Inferior parietal cortex (tissue), 1 donor: ENCODE results near the gene SMARCE1.

ENCODE experiments used
- DNase-seq: peaks from one replicate; pipeline ENCODE4 v3.0.0-alpha.2; 2016; ENCODE audit errors: extremely low spot score

SMARCE1 gene

GRCh38 chr17:40647624-40648383 lies at the start of gene SMARCE1:
TSS of gene SMARCE1 (minus strand) at chr17:40647818. CDS start at chr17:40645802, 2,016 bp downstream.
- DNase-seq = peak; percentile 69

DNA sequence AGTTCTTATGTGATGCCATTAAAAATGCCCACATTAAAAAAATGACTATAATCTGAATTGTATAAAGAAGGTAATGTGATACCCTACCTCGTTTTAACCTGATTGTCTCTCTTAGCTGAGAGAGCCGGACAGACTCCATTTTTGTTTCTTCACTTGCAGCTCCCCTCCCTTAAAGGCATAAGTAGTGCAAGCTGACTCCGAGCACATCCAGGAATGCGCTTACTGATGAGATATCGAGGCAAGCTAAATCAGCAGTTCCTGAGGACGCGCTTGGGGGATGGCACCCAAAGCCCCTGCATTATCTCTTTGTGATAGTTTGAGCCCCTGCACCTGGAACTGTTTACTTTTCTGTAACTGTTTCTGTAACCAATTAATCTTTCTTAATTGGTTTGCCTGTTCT lies 49.7 kb upstream of the SMARCE1 start:
- no peak for DNase-seq

DNA sequence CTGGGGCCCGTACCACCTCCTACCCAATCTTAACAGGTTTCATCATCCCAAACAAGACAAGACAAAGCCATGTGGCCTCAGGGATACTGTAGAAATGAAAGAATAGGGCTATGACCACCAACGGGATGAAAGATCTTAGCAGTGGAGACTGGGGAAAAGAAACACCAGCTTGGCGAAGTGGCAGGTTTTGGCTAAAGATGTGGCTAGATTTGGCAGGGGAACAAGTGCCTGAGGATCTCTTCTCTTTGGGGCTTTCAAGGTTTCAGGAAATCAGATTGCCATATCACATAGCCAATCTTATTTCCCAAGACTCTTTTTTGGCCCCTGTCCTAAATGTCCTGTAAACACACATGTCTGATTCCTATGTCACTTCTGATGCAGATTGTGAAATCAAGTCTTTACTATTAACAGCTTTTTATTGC lies 49.0 kb upstream of the SMARCE1 start:
- no peak for DNase-seq

DNA sequence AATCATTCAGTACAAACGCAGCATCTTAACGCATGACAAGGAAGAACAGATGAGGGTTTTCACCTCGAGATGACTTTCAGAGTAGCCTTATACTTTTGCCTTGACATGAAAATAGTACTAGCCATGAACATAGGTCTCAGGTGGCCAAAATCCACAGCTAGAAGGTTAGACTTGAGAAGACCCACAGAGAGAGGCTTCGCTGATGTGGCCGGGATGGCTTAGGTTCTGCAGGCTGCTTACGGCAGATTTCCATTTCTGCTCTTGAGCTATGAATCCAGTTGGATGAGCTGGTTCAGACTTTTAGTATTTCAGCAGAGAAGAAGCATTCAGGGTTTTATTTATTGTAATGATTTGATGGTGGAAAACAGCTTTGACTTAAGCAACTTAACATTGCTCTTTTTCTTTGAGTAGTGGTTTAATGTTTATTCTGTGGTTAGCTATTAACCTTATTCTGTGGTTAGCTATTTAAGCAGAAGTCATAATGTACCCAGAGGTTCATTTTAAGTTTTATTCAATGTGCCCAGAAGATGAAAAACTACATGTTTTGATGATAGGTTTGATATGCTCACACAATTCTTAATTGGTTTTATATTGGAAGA lies 48.4 kb upstream of the SMARCE1 start:
- no peak for DNase-seq

- DNase-seq = no peak
These were observed 47.0 kb upstream of the SMARCE1 start for GRCh38 chr17:40694584-40694983.

DNA sequence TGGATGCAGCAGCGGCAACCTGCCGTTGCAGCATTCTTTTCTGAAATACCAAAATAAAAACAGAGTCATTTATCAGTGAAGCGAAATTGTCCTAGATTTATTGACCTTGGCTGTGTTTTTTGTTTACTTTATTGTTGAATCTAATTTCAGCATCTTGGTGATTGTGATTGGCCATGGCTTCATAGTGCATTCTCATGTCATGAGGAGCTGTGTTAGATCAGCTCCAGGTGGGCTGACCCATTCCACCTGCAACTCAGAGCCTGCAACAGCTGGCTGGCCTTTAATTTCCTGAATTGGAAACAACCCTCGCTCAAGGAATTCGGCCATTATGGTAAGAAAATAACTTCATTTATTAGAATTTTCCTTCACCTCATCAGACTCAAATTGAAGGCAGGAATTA lies 39.5 kb upstream of the SMARCE1 start:
- DNase-seq = no peak

- DNase-seq = no peak
These were observed 38.6 kb upstream of the SMARCE1 start for GRCh38 chr17:40686192-40686591.

DNA sequence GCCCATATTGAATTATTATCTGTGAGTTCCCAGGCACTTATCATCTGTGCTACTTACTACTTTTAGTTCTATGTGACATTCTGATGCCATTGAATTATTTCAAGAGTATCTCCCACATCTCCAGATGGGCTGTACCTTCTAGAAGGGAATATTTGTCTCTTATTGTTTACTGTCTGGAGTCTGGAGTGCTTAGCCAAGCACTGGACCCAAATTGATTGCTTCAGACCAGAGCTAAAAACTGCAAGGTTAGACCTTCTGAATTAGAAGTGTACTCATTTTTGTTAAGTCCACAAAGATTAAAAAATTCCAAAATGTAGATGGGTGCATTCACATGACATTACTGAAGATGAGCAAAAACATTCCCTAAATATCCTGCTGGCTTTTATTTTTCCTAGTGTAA lies 33.4 kb upstream of the SMARCE1 start:
- no peak for DNase-seq

GRCh38 chr17:40679523-40679907 lies 31.9 kb upstream of the SMARCE1 start:
- no peak for DNase-seq

GRCh38 chr17:40678902-40679522 lies 31.4 kb upstream of the SMARCE1 start:
- no peak for DNase-seq

- DNase-seq = no peak
These were observed 28.3 kb upstream of the SMARCE1 start for GRCh38 chr17:40675905-40676304.

GRCh38 chr17:40672654-40673053 lies 25.0 kb upstream of the SMARCE1 start:
- no peak for DNase-seq

DNA sequence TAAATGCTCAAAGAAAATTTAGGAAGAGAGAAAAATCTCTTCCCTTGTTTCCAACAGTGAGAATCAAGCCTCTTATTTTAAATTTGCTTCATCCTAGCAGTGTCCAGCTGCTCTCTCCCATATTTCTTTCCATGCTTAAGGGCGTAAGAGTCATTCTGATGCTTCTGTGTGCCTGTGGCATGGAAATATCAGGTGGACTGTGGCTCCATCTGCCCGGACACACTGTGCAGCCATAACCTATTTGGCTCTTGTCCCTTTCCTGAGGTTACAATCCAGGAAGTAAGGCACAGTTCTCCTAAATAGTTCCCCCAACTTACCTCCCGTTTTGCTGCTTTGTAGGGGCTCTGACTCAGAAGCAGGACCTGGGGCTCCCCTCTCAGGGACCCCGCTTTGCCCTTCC lies 23.7 kb upstream of the SMARCE1 start:
- no peak for DNase-seq

DNA sequence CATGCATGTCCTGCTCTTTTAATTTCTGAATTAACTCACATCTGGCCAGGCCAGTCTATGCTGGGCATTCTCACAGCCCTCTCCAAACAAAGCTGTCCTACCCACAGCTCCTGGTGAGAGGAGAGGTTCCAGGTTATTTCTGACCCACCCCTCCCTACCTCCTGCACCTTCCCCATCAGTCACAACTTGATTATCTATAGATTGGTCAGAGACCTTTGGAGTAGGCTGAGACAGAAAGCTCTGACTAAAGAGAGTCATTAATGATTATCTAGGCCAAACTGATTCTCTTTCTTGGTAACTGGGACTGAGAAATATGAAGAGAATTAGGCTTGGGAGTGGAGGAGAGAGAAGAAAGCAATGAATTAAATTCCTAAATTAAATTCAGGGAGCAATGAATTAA lies 18.7 kb upstream of the SMARCE1 start:
- DNase-seq = no peak

- peak; percentile 50 for DNase-seq
These were observed 17.1 kb upstream of the SMARCE1 start, which contains the start of gene KRT222 for GRCh38 chr17:40664582-40665333. TSS of gene KRT222 (minus strand) at chr17:40665177. CDS start at chr17:40665099, 78 bp downstream.

GRCh38 chr17:40663252-40663651 lies 15.6 kb upstream of the SMARCE1 start:
- no peak for DNase-seq

GRCh38 chr17:40659911-40660310 lies 12.3 kb upstream of the SMARCE1 start:
- no peak for DNase-seq

- DNase-seq = no peak
These were observed 10.8 kb upstream of the SMARCE1 start for GRCh38 chr17:40658396-40658795.

GRCh38 chr17:40651939-40652338 lies 4.3 kb upstream of the SMARCE1 start:
- no peak for DNase-seq

DNA sequence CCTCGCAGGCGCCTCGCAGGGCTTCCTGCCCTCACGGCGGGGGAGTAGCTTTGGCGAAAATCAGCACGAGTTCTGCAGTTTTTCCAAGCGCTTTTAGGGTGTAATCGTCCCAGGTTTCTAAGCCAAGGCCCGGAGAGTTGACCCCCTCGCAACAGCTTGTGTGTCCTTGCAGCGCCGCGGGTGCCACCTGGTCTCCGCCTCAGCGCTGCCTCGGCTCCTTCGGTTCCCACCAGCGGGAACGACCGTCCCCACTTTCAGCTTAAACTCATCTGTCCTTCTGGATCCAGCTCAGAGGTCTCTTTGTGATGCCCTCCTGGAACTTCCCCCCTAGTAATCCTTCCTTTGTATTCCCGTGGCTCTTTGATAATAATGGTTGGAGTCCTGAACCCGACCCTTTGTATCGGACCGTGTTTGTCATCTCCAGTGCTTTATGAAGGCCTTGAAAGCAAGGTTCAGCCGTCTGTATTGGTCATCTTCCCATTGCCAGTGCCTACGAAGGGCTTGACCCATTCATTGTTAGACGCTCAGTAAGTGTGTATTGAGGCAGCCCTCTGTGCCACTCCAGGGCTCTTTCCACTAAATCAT lies 858 bp upstream of the SMARCE1 start:
- DNase-seq = no peak

DNA sequence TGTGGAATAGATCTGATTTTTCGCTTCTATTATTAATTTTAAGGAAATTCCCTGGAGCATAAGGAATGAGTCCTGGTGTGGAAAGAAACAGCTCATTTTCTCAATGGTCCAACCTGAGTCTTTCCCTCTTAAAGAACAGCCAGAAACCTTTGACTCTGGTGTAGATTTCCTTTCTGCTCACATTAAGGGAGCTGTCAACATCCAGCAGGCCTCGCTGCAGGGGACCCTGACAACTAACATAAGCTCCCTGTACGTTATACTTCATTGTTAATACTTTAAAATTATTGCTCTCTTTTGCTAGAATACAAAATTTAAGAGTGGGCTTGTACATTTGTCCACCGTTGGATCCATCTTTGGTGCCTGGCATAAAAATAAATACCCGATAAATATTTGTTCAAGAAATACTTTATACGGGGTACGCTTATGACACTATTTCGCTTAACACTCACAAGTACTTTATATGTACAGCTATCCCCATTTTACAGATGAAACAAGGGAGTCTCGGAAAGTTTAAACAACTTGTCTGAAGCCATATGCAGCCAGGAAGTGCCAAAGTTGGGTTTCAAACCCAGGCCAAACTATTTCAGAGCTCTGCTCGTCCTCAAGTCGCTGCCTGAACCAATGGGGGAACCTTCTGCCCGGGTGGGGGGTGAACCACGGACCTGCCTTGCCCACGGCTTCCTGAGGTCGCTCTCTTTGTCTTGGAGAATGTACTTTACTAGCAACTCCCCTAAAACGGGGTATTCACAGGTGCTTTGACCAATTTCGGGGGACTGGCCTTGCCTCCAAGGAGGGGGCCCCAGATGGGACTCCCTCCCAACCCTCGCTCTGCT lies 611 bp downstream of the SMARCE1 start:
- no peak for DNase-seq
